Measurements from ENCODE around the gene GPR65. TPM values are rescaled to one million over a fixed set of nuclear protein-coding genes. Genes with fewer than 3 reads are reported as not detected.

Gene GPR65
- total and polyA plus RNA-seq, 10 of the 15 experiments (the other 5 are each of a cell fraction or from before 2014, with no cell fraction given), result 4.4 to 14.7 (median 9.4) TPM

DNA sequence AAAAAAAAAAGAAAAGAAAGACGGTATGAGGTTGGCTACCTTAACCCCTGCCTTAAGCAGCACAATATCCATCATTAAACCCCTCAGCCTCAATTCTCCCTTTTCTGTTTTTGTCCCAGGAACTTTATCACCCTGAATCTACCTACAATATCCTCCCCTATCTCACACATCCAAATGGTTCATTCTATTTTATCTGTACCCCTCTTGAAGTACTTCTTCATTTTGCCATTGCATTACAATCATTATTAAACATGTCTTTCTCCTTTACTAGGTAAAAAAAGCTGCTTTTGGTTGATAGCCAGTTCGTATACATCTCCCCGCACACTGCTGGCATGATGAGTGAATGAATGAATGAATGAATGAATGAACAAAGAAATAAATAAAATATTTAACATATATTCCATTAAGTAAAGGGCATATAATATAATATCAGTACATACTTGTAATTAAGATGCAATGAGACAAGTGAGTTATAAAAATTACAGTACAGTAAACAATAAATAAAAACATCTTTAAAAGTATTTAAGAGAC is 364 bp upstream of the GPR65 start:
- ChIA-PET CTCF (interaction anchor here (0.8 to 3.3 kb wide), 5 partner anchors 9 to 59 kb away, joined by 4 to 18 read pairs (median 7); partner anchors contain the start of gene GALC), RAD21 (ENCODE audit: unreplicated experiment) (interaction anchor here (0.9 to 6.3 kb wide), 3 partner anchors 10 to 55 kb away, joined by 3 to 107 read pairs (median 6); partner anchors contain the start of gene GALC), POLR2A (interaction anchor here (0.5 to 10.0 kb wide), 2 partner anchors 11 to 1381 kb away, joined by 4 to 122 read pairs; partner anchors contain the start of gene GALC), SMC1A (ENCODE audit: uncharacterized antibody, unreplicated experiment) (interaction anchor here (0.7 to 9.7 kb wide), 5 partner anchors 11 to 185 kb away, joined by 3 to 158 read pairs (median 5); partner anchors contain the start of gene GALC)
- Histone ChIP-seq H3K4me3 (no peak overlapping the region), H3K9me3 (replicated peaks; ENCODE audit: control insufficient read depth, insufficient read depth, low read length) (no peaks in the 10 kb centered on the region; the same call in 2 of the 3 replicates), H3K9ac (ENCODE audit: control insufficient read depth, insufficient read depth, low read length) (no peak overlapping the region), H3K4me2 (ENCODE audit: control insufficient read depth, insufficient read depth) (0 out of 2 replicates have a peak overlapping the region, but pooled peaks have one; percentile 44), H3K79me2 (ENCODE audit: control insufficient read depth, insufficient read depth, low read length) (peaks cover 40% of the 10 kb centered on the region), H3K27me3 (replicated peaks in 1 of 2; ENCODE audit: control insufficient read depth in 2 of 2, insufficient read depth in 2 of 2, low read length in 1 of 2) (no peaks in the 10 kb centered on the region), H3K36me3 (ENCODE audit: control insufficient read depth in 2 of 2, insufficient read depth in 2 of 2, low read length in 1 of 2) (no peaks in the 10 kb centered on the region), H3K4me1 (ENCODE audit: control insufficient read depth, insufficient read depth, low read length) (peaks cover 16% of the 10 kb centered on the region), H2AFZ (ENCODE audit: control insufficient read depth, low read depth, low read length) (peak overlapping the region; percentile 73), H4K20me1 (ENCODE audit: control insufficient read depth, insufficient read depth) (no peaks in the 10 kb centered on the region), H3K27ac (ENCODE audit: control insufficient read depth, insufficient read depth) (peak overlapping the region; percentile 87; the same call in 1 of the 2 replicates)
- ATAC-seq (no peak), FAIRE-seq (no peak), DNase-seq (ENCODE audit: low read depth, low spot score) (no peak)
- in situ Hi-C loops (cut with MboI), result no loop called here
- BruUV-seq (replicated peaks), result no TSS peak
- intact Hi-C loops (cut with micrococcal nuclease; ENCODE audit: unreplicated experiment), result loop anchor here (1.0 kb wide), 1 partner anchor 9 kb away; no protein-coding TSS in a partner anchor
- 2% methylated on average over 2 of the region's 3 CpGs for WGBS (ENCODE audit: insufficient coverage, insufficient replicate concordance, low lambda C conversion rate, missing lambda C conversion rate)
- peak; percentile 97 for TF ChIP-seq ZNF24 (IDR thresholded peaks at IDR 0.05)
- TF ChIP-seq, protein P1, sequence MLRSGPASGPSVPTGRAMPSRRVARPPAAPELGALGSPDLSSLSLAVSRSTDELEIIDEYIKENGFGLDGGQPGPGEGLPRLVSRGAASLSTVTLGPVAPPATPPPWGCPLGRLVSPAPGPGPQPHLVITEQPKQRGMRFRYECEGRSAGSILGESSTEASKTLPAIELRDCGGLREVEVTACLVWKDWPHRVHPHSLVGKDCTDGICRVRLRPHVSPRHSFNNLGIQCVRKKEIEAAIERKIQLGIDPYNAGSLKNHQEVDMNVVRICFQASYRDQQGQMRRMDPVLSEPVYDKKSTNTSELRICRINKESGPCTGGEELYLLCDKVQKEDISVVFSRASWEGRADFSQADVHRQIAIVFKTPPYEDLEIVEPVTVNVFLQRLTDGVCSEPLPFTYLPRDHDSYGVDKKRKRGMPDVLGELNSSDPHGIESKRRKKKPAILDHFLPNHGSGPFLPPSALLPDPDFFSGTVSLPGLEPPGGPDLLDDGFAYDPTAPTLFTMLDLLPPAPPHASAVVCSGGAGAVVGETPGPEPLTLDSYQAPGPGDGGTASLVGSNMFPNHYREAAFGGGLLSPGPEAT (IDR thresholded peaks at IDR 0.05; ENCODE audit: low read depth), result no peak

Measured in GM12878 (cell line).